OCI-LY3 (cell line): ENCODE results near the gene EBLN1.
A peak's percentile ranks its signal among the peaks of the same experiment; 100 is the strongest.

Experiments
- H2AFZ ChIP-seq: fragments of 200-600, 300-600 bp; shearing (Covaris generic); 2 replicates; pipeline ENCODE4 v1.6.0; 2014; ENCODE audit warnings: antibody characterized with exemption, low read depth, low read length
- H3K27ac ChIP-seq: fragments of 200-600, 300-600 bp; sonication (generic); 2 replicates; pipeline ENCODE4 v1.5.1; 2014; ENCODE audit warnings: mild to moderate bottlenecking, low read length, moderate library complexity, mixed read lengths
- H3K27me3 ChIP-seq: fragments of 200-600, 300-600 bp; sonication (generic); 2 replicates; pipeline ENCODE4 v1.6.1; 2014; ENCODE audit warnings: low read depth, low read length, mixed read lengths
- H3K36me3 ChIP-seq: fragments of 200-600, 300-600 bp; sonication (generic); replicated peaks from 2 replicates; pipeline ENCODE3; 2014; ENCODE audit warnings: low read depth, low read length, mixed read lengths
- H3K4me1 ChIP-seq: fragments of 300-600, 200-600 bp; sonication (generic); 2 replicates; pipeline ENCODE4 v1.6.1; 2014; ENCODE audit warnings: low read length, mixed read lengths
- H3K4me2 ChIP-seq: fragments of 200-600, 300-600 bp; sonication (generic); 2 replicates; pipeline ENCODE4 v1.6.1; 2014; ENCODE audit warnings: low read length, mixed read lengths
- H3K4me3 ChIP-seq: fragments of 300-600, 200-600 bp; sonication (generic); 2 replicates; pipeline ENCODE4 v1.5.1; 2014; ENCODE audit warnings: antibody characterized with exemption, mild to moderate bottlenecking, low read length, moderate library complexity
- H3K79me2 ChIP-seq: fragments of 300-600, 200-600 bp; shearing (Covaris generic); 2 replicates; pipeline ENCODE4 v1.6.1; 2014; ENCODE audit warnings: mild to moderate bottlenecking, low read length, mixed read lengths
- H3K9ac ChIP-seq: fragments of 300-600, 200-600 bp; shearing (Covaris generic); 2 replicates; pipeline ENCODE4 v1.6.0; 2014; ENCODE audit warnings: mild to moderate bottlenecking, low read length, moderate library complexity
- H3K9me3 ChIP-seq: fragments of 200-600, 300-600 bp; shearing (Covaris generic); 2 replicates; pipeline ENCODE4 v1.6.1; 2014; ENCODE audit warnings: low read length, mixed read lengths; ENCODE audit not compliant: insufficient read depth
- H4K20me1 ChIP-seq: fragments of 200-600, 300-600 bp; sonication (generic); 2 replicates; pipeline ENCODE4 v1.6.1; 2016; ENCODE audit warnings: low read length, mixed read lengths; ENCODE audit not compliant: insufficient read depth
- CTCF ChIP-seq: fragments of 200-600, 300-600 bp; sonication (generic); IDR thresholded peaks from 2 replicates; pipeline ENCODE4 v1.5.1; 2014; ENCODE audit warnings: antibody characterized with exemption, low read length, low read depth
- EZH2phosphoT487 ChIP-seq: fragments of 200-600 bp; shearing (Covaris generic); IDR thresholded peaks from 2 replicates; pipeline ENCODE4 v1.6.1; 2018; ENCODE audit warnings: antibody characterized with exemption, mixed run types, low read depth

Gene EBLN1

DNA sequence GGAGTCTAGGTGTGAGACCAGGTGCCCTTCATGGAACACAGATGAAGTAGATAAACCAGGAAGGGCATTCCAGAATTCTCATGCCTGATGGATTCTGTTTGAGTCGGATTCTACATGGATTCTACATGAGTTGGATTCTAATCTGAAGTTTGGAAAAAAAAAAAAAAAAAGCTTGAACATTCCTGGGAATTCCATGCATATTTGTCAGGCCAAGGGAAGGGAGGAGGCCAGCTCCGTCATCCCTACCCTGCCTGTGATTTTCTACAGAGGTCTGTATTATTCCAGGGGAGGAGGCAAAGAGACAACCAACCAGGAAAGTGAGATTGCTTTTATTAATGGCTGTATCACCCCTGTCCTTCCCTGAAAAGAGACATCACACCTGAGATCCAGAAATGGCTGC is 27.8 kb upstream of the EBLN1 start:
- no peak overlapping the region for H3K4me2 ChIP-seq
- no peaks in the 10 kb centered on the region for H3K4me1 ChIP-seq
- H3K79me2 ChIP-seq, result no peaks in the 10 kb centered on the region
- H2AFZ ChIP-seq, result no peak overlapping the region
- no peak overlapping the region for H3K9ac ChIP-seq
- no peaks in the 10 kb centered on the region for H3K36me3 ChIP-seq
- H4K20me1 ChIP-seq, result no peaks in the 10 kb centered on the region
- no peak overlapping the region for H3K4me3 ChIP-seq
- 0 out of 2 replicates have a peak, but pooled peaks cover 4% of the 10 kb centered on the region for H3K27me3 ChIP-seq
- H3K9me3 ChIP-seq, result no peaks in the 10 kb centered on the region
- no peak overlapping the region for H3K27ac ChIP-seq
- TF ChIP-seq EZH2phosphoT487 (no peak), CTCF (no peak)

DNA sequence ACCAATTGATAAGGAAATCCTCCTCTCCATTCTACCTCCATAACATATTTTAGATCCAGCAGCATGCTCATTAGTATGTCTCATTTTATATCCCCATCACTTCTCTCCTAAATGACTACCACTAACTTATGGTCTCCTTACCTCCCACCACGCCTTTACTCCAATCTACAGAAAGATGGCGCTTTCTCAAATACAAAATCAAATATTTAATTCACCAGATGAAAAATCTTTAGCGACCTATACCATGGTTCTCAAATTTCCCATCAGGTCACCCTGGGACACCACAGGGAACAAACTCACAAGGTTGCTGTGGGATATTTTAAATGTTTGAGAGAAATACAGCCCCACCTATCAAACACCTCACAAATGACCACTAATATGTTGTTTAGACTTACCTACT is 27.0 kb upstream of the EBLN1 start:
- H3K27ac ChIP-seq, result no peak overlapping the region
- H3K27me3 ChIP-seq, result no peaks in the 10 kb centered on the region
- H2AFZ ChIP-seq, result no peak overlapping the region
- no peaks in the 10 kb centered on the region for H3K9me3 ChIP-seq
- TF ChIP-seq EZH2phosphoT487 (no peak), CTCF (no peak)
- H3K4me3 ChIP-seq, result no peak overlapping the region
- H4K20me1 ChIP-seq, result no peaks in the 10 kb centered on the region
- no peaks in the 10 kb centered on the region for H3K36me3 ChIP-seq
- no peaks in the 10 kb centered on the region for H3K79me2 ChIP-seq
- H3K9ac ChIP-seq, result no peak overlapping the region
- no peaks in the 10 kb centered on the region for H3K4me1 ChIP-seq
- H3K4me2 ChIP-seq, result no peak overlapping the region

- Histone ChIP-seq H3K36me3 (no peaks in the 10 kb centered on the region), H3K4me1 (no peaks in the 10 kb centered on the region), H3K4me3 (no peak overlapping the region), H3K9ac (no peak overlapping the region), H3K4me2 (no peak overlapping the region), H2AFZ (no peak overlapping the region), H3K27ac (no peak overlapping the region), H3K79me2 (no peaks in the 10 kb centered on the region), H3K27me3 (no peaks in the 10 kb centered on the region), H4K20me1 (no peaks in the 10 kb centered on the region), H3K9me3 (no peaks in the 10 kb centered on the region)
- 0 out of 2 replicates have a peak, but pooled peaks have one; percentile 12 for TF ChIP-seq CTCF
- no peak for TF ChIP-seq EZH2phosphoT487
Measured at GRCh38 chr10:22244001-22244400, 26.2 kb upstream of the EBLN1 start.

GRCh38 chr10:22243321-22243720 is 25.5 kb upstream of the EBLN1 start:
- Histone ChIP-seq H3K4me2 (no peak overlapping the region), H3K27ac (no peak overlapping the region)
- TF ChIP-seq EZH2phosphoT487 (no peak), CTCF (no peak)

More at GRCh38 chr10:22243321-22243720, 25.5 kb upstream of the EBLN1 start:
- Histone ChIP-seq H3K4me1 (no peaks in the 10 kb centered on the region), H3K79me2 (no peaks in the 10 kb centered on the region), H4K20me1 (no peaks in the 10 kb centered on the region), H3K9me3 (no peaks in the 10 kb centered on the region), H3K27me3 (no peaks in the 10 kb centered on the region), H2AFZ (no peak overlapping the region), H3K9ac (no peak overlapping the region), H3K36me3 (no peaks in the 10 kb centered on the region), H3K4me3 (no peak overlapping the region)
